ENCODE data around the gene PYY.
"Not testable (repeated sequence)": the region's sequence is repeated elsewhere in the genome, so short reads cannot be mapped to it uniquely, and the experiment has no call there.

Gene PYY

GRCh38 chr17:43928609-43929008 lies 25.1 kb downstream of the PYY start:
- TF ChIP-seq, protein P1, sequence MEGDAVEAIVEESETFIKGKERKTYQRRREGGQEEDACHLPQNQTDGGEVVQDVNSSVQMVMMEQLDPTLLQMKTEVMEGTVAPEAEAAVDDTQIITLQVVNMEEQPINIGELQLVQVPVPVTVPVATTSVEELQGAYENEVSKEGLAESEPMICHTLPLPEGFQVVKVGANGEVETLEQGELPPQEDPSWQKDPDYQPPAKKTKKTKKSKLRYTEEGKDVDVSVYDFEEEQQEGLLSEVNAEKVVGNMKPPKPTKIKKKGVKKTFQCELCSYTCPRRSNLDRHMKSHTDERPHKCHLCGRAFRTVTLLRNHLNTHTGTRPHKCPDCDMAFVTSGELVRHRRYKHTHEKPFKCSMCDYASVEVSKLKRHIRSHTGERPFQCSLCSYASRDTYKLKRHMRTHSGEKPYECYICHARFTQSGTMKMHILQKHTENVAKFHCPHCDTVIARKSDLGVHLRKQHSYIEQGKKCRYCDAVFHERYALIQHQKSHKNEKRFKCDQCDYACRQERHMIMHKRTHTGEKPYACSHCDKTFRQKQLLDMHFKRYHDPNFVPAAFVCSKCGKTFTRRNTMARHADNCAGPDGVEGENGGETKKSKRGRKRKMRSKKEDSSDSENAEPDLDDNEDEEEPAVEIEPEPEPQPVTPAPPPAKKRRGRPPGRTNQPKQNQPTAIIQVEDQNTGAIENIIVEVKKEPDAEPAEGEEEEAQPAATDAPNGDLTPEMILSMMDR (IDR thresholded peaks at IDR 0.05; ENCODE audit: poor library complexity, severe bottlenecking), result no peak
- no peak overlapping the region for H3K4me3 ChIP-seq (ENCODE audit: severe bottlenecking)
- no peak for DNase-seq (ENCODE audit: low spot score)
- H3K9me3 ChIP-seq (ENCODE audit: severe bottlenecking), result no peaks in the 10 kb centered on the region
- no peaks in the 10 kb centered on the region for H3K4me1 ChIP-seq (ENCODE audit: insufficient read depth, poor library complexity, severe bottlenecking)
- no peak overlapping the region for H3K27ac ChIP-seq (ENCODE audit: poor library complexity, severe bottlenecking)
- peaks cover 24% of the 10 kb centered on the region for H3K27me3 ChIP-seq (ENCODE audit: insufficient read depth, poor library complexity, severe bottlenecking)
- no peaks in the 10 kb centered on the region for H3K36me3 ChIP-seq (ENCODE audit: low read depth)
- no peak for ATAC-seq (ENCODE audit: low read depth)

DNA sequence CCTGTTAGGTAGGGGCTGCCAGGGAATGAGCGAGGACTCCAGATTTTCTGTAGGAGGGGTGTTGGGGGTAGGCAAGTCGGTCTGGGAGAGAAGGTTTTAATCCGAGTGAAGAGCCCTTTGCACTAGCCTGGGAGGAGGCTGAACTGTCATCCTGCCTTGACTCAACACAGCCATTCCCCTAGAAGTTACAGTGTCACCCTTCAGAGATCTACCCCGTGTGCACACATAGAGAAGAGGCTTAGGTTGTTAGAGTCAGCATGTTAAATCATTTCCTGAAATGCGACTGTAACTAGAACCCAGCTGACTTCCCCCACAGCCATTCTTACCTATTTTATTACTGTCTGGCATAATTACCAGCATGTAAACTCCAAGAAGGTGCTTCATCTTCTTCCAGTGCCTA lies 25.8 kb downstream of the PYY start:
- not testable (repeated sequence) for H3K9me3 ChIP-seq (ENCODE audit: severe bottlenecking); DNase-seq (ENCODE audit: low spot score); H3K4me3 ChIP-seq (ENCODE audit: severe bottlenecking); H3K4me1 ChIP-seq (ENCODE audit: insufficient read depth, poor library complexity, severe bottlenecking); ATAC-seq (ENCODE audit: low read depth); H3K27ac ChIP-seq (ENCODE audit: poor library complexity, severe bottlenecking); H3K36me3 ChIP-seq (ENCODE audit: low read depth)
- peaks cover 24% of the 10 kb centered on the region for H3K27me3 ChIP-seq (ENCODE audit: insufficient read depth, poor library complexity, severe bottlenecking)

- DNase-seq (ENCODE audit: low spot score), result no peak
- Histone ChIP-seq H3K36me3 (ENCODE audit: low read depth) (no peaks in the 10 kb centered on the region), H3K4me3 (ENCODE audit: severe bottlenecking) (no peak overlapping the region), H3K4me1 (ENCODE audit: insufficient read depth, poor library complexity, severe bottlenecking) (no peaks in the 10 kb centered on the region), H3K27me3 (ENCODE audit: insufficient read depth, poor library complexity, severe bottlenecking) (peaks cover 24% of the 10 kb centered on the region), H3K27ac (ENCODE audit: poor library complexity, severe bottlenecking) (no peak overlapping the region), H3K9me3 (ENCODE audit: severe bottlenecking) (no peaks in the 10 kb centered on the region)
- TF ChIP-seq, protein P1 (IDR thresholded peaks at IDR 0.05; ENCODE audit: poor library complexity, severe bottlenecking), result no peak
- no peak for ATAC-seq (ENCODE audit: low read depth)
Observed at GRCh38 chr17:43927060-43927864, 26.5 kb downstream of the PYY start.

- H3K27me3 ChIP-seq (ENCODE audit: insufficient read depth, poor library complexity, severe bottlenecking), result peaks cover 24% of the 10 kb centered on the region
- H3K4me1 ChIP-seq (ENCODE audit: insufficient read depth, poor library complexity, severe bottlenecking), result no peaks in the 10 kb centered on the region
- H3K4me3 ChIP-seq (ENCODE audit: severe bottlenecking), result no peak overlapping the region
- DNase-seq (ENCODE audit: low spot score), result no peak
- H3K9me3 ChIP-seq (ENCODE audit: severe bottlenecking), result no peaks in the 10 kb centered on the region
- no peak overlapping the region for H3K27ac ChIP-seq (ENCODE audit: poor library complexity, severe bottlenecking)
- TF ChIP-seq, protein P1 (IDR thresholded peaks at IDR 0.05; ENCODE audit: poor library complexity, severe bottlenecking), result no peak
- ATAC-seq (ENCODE audit: low read depth), result no peak
- H3K36me3 ChIP-seq (ENCODE audit: low read depth), result no peaks in the 10 kb centered on the region
Observed at GRCh38 chr17:43924558-43924957, 29.2 kb downstream of the PYY start.

- ATAC-seq (ENCODE audit: low read depth) (no peak), DNase-seq (ENCODE audit: low spot score) (no peak)
- Histone ChIP-seq H3K27ac (ENCODE audit: poor library complexity, severe bottlenecking) (no peak overlapping the region), H3K4me1 (ENCODE audit: insufficient read depth, poor library complexity, severe bottlenecking) (no peaks in the 10 kb centered on the region), H3K9me3 (ENCODE audit: severe bottlenecking) (no peaks in the 10 kb centered on the region), H3K36me3 (ENCODE audit: low read depth) (no peaks in the 10 kb centered on the region), H3K4me3 (ENCODE audit: severe bottlenecking) (no peak overlapping the region), H3K27me3 (ENCODE audit: insufficient read depth, poor library complexity, severe bottlenecking) (peaks cover 16% of the 10 kb centered on the region)
- TF ChIP-seq, protein P1 (IDR thresholded peaks at IDR 0.05; ENCODE audit: poor library complexity, severe bottlenecking), result no peak
Observed at GRCh38 chr17:43920500-43921095, 33.1 kb downstream of the PYY start.

All from RWPE2 (cell line).